Mucosa of descending colon (tissue), 3 donors: ENCODE data around the gene KRT75. TPM values are rescaled to one million over a fixed set of nuclear protein-coding genes. Genes with fewer than 3 reads are reported as not detected.

Experiments used
- ATAC-seq: fragments of 200-7000 bp; cut with Tn5 transposase; one replicate; pipeline ENCODE4 v1.9.1; 2020; ENCODE audit warnings: mild to moderate bottlenecking, moderate library complexity
- DNase-seq, 3 donors: peaks; one replicate each; pipeline ENCODE4 v3.0.0-alpha.2; 2020
- H3K36me3 ChIP-seq: fragments of 200-600 bp; one replicate; pipeline ENCODE4 v1.8.0; 2021; ENCODE audit warnings: low read depth, mild to moderate bottlenecking
- H3K4me1 ChIP-seq: fragments of 200-600 bp; one replicate; pipeline ENCODE4 v1.8.0; 2021; ENCODE audit warnings: low read depth, mild to moderate bottlenecking
- H3K4me3 ChIP-seq: fragments of 200-600 bp; one replicate; pipeline ENCODE4 v1.8.0; 2021; ENCODE audit warnings: mild to moderate bottlenecking
- H3K9me3 ChIP-seq: fragments of 200-600 bp; one replicate; pipeline ENCODE4 v1.8.0; 2021; ENCODE audit warnings: mild to moderate bottlenecking
- CTCF ChIP-seq: fragments of 200-600 bp; IDR thresholded peaks from one replicate; pipeline ENCODE4 v1.8.0; 2022; ENCODE audit warnings: antibody characterized with exemption, mild to moderate bottlenecking
- intact Hi-C, 2 donors: fragments of 100-400 bp; cut with DNase I in 1 of 2; cut with micrococcal nuclease in 1 of 2; formaldehyde crosslinking; loops; one replicate each; pipeline versions ENCODE4 v1.11.0 to v1.11.1; 2022; cut with DNase I, micrococcal nuclease
- total RNA-seq, 3 donors: library from RNA; stranded (reverse); fragmentation: NEBNext Ultra II Directional in 2 of 3; extraction: Animal tissue kit (Norgen Biotek cat#: 25700) in 2 of 3; gene quantifications; one replicate each; pipeline versions ENCODE4 v1.2.1 to v1.2.4, GENCODE V29; 2021 to 2023
- donor health status: DM: no; HTN: no; CAD: no; lungs with moderate emphysema.
- donor health status: DM: no; HTN: no; CAD: no.
- donor health status: DM: no; HTN: yes; CAD: no.

Gene KRT75
- total RNA-seq, 3 donors from 2014 or later = not detected

GRCh38 chr12:52389313-52390207 is 44.6 kb downstream of the KRT75 start:
- Histone ChIP-seq H3K36me3 (no peaks in the 10 kb centered on the region), H3K9me3 (no peaks in the 10 kb centered on the region), H3K4me3 (no peak overlapping the region), H3K4me1 (no peaks in the 10 kb centered on the region)
- intact Hi-C loops = no loop called here
- ATAC-seq (no peak), DNase-seq (no peak)
- no peak for TF ChIP-seq CTCF

- Histone ChIP-seq H3K4me1 (no peaks in the 10 kb centered on the region), H3K4me3 (no peak overlapping the region), H3K36me3 (no peaks in the 10 kb centered on the region), H3K9me3 (no peaks in the 10 kb centered on the region)
- no peak for TF ChIP-seq CTCF
- no peak for ATAC-seq
- intact Hi-C loops = no loop called here
- DNase-seq = no peak
Measured at GRCh38 chr12:52387859-52388258, 46.3 kb downstream of the KRT75 start.

GRCh38 chr12:52385226-52385702 is 48.9 kb downstream of the KRT75 start, which contains the start of gene KRT84:
KRT84 (minus strand) TSS chr12:52385652; CDS start chr12:52385585, 67 bp downstream.
- no peaks in the 10 kb centered on the region for H3K9me3 ChIP-seq
- H3K4me3 ChIP-seq = no peak within 1 kb of the TSS
- no peaks in the 10 kb centered on the region for H3K36me3 ChIP-seq
- ATAC-seq (no peak), DNase-seq (no peak)
- no peak for TF ChIP-seq CTCF
- intact Hi-C loops = no loop called here
- H3K4me1 ChIP-seq = no peaks in the 10 kb centered on the region

GRCh38 chr12:52383331-52383730 is 50.8 kb downstream of the KRT75 start:
- no peaks in the 10 kb centered on the region for H3K36me3 ChIP-seq
- no peak for TF ChIP-seq CTCF
- H3K4me3 ChIP-seq = no peak overlapping the region
- H3K9me3 ChIP-seq = no peaks in the 10 kb centered on the region
- H3K4me1 ChIP-seq = no peaks in the 10 kb centered on the region
- DNase-seq (no peak), ATAC-seq (no peak)
- intact Hi-C loops = no loop called here

- intact Hi-C loops = no loop called here
- no peak for DNase-seq
- H3K4me3 ChIP-seq = no peak overlapping the region
Measured at GRCh38 chr12:52382854-52383253, 51.3 kb downstream of the KRT75 start.

More at GRCh38 chr12:52382854-52383253, 51.3 kb downstream of the KRT75 start:
- H3K36me3 ChIP-seq = no peaks in the 10 kb centered on the region
- TF ChIP-seq CTCF = no peak
- no peaks in the 10 kb centered on the region for H3K4me1 ChIP-seq
- no peaks in the 10 kb centered on the region for H3K9me3 ChIP-seq
- ATAC-seq = no peak
